Embryonic facial prominence (tissue), 1 donor: ENCODE measurements around the gene OBSL1.

Experiments used
- DNase-seq: peaks from one replicate; pipeline ENCODE4 v3.0.0-alpha.2; 2016; ENCODE audit errors: extremely low spot score

Gene OBSL1

GRCh38 chr2:219549619-219550018 is 21.7 kb downstream of the OBSL1 start:
- no peak for DNase-seq

GRCh38 chr2:219548990-219549389 is 22.3 kb downstream of the OBSL1 start:
- no peak for DNase-seq

- no peak for DNase-seq
Measured at GRCh38 chr2:219547621-219548020, 23.7 kb downstream of the OBSL1 start.

GRCh38 chr2:219545943-219546352 is 25.4 kb downstream of the OBSL1 start:
- DNase-seq, result no peak

- no peak for DNase-seq
Measured at GRCh38 chr2:219545295-219545942, 25.9 kb downstream of the OBSL1 start.

- no peak for DNase-seq
Measured at GRCh38 chr2:219544567-219544966, 26.8 kb downstream of the OBSL1 start.

- peak; percentile 95 for DNase-seq
Measured at GRCh38 chr2:219543596-219544358, 27.6 kb downstream of the OBSL1 start, which contains the start of the genes CHPF and TMEM198. TSS of gene CHPF (minus strand) at chr2:219543809. CDS start at chr2:219543538, 271 bp downstream. TSS of gene TMEM198 (plus strand) at chr2:219544028. CDS start at chr2:219544728, 700 bp downstream.

- no peak for DNase-seq
Measured at GRCh38 chr2:219542931-219543595, 28.3 kb downstream of the OBSL1 start.

GRCh38 chr2:219541611-219542180 is 29.6 kb downstream of the OBSL1 start:
- DNase-seq, result peak; percentile 62

- no peak for DNase-seq
Measured at GRCh38 chr2:219540784-219541504, 30.4 kb downstream of the OBSL1 start.

GRCh38 chr2:219539926-219540678 is 31.2 kb downstream of the OBSL1 start:
- DNase-seq, result no peak

GRCh38 chr2:219538956-219539788 is 32.2 kb downstream of the OBSL1 start:
- no peak for DNase-seq

GRCh38 chr2:219538504-219538951 is 32.8 kb downstream of the OBSL1 start:
- DNase-seq, result no peak

GRCh38 chr2:219537657-219538488 is 33.5 kb downstream of the OBSL1 start:
- no peak for DNase-seq

- DNase-seq, result no peak
Measured at GRCh38 chr2:219536967-219537366, 34.4 kb downstream of the OBSL1 start.

- DNase-seq, result no peak
Measured at GRCh38 chr2:219536425-219536824, 34.9 kb downstream of the OBSL1 start.

- DNase-seq, result no peak
Measured at GRCh38 chr2:219533930-219534661, 37.2 kb downstream of the OBSL1 start.

- no peak for DNase-seq
Measured at GRCh38 chr2:219532378-219532649, 39.0 kb downstream of the OBSL1 start.
